Esophagus squamous epithelium (tissue), 5 donors: Measurements from ENCODE around the gene NPLOC4. TPM values are rescaled to one million over a fixed set of nuclear protein-coding genes. Genes with fewer than 3 reads are reported as not detected.

Source experiments
- DNase-seq: peaks from one replicate; lab custom pipeline; 2025; lab: John Stamatoyannopoulos, UW
- H3K27ac ChIP-seq, 4 donors: fragments of 200-600 bp; sonication (generic); one replicate each; pipeline ENCODE4 v1.5.1; 2016 to 2019; ENCODE audit warnings: mild to moderate bottlenecking in 1 of 4
- H3K27me3 ChIP-seq, 4 donors: fragments of 200-600 bp; sonication (generic); 1 replicate in 3 of 4; 2 replicates in 1 of 4; pipeline versions ENCODE4 v1.5.1 to v1.6.0; 2017 to 2021; ENCODE audit warnings: antibody characterized with exemption in 1 of 4
- H3K36me3 ChIP-seq, 3 donors: fragments of 200-600 bp; sonication (generic); one replicate each; pipeline ENCODE4 v1.5.1; 2016 to 2019
- H3K4me1 ChIP-seq, 3 donors: fragments of 200-600 bp; sonication (generic); one replicate each; pipeline ENCODE4 v1.5.1; 2017 to 2019
- H3K4me3 ChIP-seq, 4 donors: fragments of 200-600 bp; sonication (generic); 1 replicate in 3 of 4; 2 replicates in 1 of 4; pipeline ENCODE4 v1.5.1; 2016 to 2019; ENCODE audit warnings: mild to moderate bottlenecking in 2 of 4, moderate library complexity in 1 of 4
- H3K9me3 ChIP-seq, 3 donors: fragments of 200-600 bp; sonication (generic); one replicate each; pipeline ENCODE4 v1.5.1; 2016 to 2019
- POLR2A ChIP-seq, 4 donors: fragments of 450-650 bp; IDR thresholded peaks; one replicate each; pipeline ENCODE4 v1.6.1; 2017; ENCODE audit warnings: antibody characterized with exemption in 4 of 4, mild to moderate bottlenecking in 4 of 4, moderate library complexity in 3 of 4
- WGBS, 2 donors: methylation state at CpG; one replicate each; pipeline ENCODE4 v1.1.5; 2018; 5-methylcytosine and 5-hydroxymethylcytosine counted together
- intact Hi-C: fragments of 100-400 bp; cut with DNase I; formaldehyde crosslinking; loops from one replicate; pipeline ENCODE4 v1.15.0; 2022
- total RNA-seq, 4 donors: library from RNA; depleted of rRNA; stranded (reverse); fragments of >200 nt; gene quantifications; one replicate each; pipeline ENCODE4 v1.1.0, GENCODE V29; 2016
- TF ChIP-seq, protein P1 (sequence below), 6 experiments: fragments of 450-650 bp in 4 of 6; fragments of 200-600 bp in 2 of 6; sonication (generic) in 2 of 6; IDR thresholded peaks; one replicate each; pipeline ENCODE4 v1.5.1; 2016 to 2019; ENCODE audit warnings: antibody characterized with exemption in 6 of 6, mild to moderate bottlenecking in 4 of 6, moderate library complexity in 4 of 6
- donor health status: DM: yes; HTN: yes; CAD: no.

Gene NPLOC4
- total RNA-seq, 4 donors from 2014 or later: 49.0 to 80.9 (median 62.4) TPM

DNA sequence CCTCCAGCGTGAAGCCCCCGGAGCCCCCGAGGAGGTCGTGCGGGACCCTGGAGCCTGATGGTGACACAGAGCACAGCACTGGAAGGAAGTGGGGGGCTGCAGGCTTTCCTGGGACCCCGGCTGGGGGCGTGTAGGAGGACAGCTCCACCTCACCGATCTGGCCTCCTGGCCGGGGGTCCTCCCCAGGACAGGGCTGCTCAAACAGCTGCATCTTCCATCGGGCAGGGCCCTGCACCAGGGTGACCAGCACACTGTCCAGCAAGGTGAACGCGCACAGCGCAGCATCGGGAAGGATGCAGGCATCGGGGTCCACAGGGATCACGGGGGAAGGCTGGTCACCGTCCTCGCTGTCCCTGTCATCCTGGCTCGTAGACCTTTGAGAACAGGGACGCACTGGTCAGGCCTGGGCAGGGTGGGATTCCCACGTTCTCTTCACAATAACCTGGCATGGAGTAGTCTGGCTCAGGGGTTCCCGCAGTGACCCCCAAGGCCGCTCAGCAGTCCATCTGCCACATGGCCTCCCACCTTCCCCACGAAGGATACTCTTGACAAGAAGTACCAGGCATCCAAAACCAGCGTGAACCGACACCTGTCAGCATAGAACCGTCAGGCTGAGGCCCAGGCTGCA, 86.0 kb downstream of the NPLOC4 start:
- Histone ChIP-seq H3K36me3 (peaks cover 12 to 51% (median 20%) of the 10 kb centered on the region in 3 donors), H3K4me1 (peaks cover 15 to 38% (median 21%) of the 10 kb centered on the region in 3 donors), H3K27ac (peak overlapping the region in 2 of 4 donors; percentile 86 to 91), H3K27me3 (no peaks in the 10 kb centered on the region), H3K9me3 (no peaks in the 10 kb centered on the region), H3K4me3 (peak overlapping the region; percentile 89 to 100 (median 96))
- TF ChIP-seq POLR2A (IDR thresholded peaks at IDR 0.05): no peak
- TF ChIP-seq, protein P1, sequence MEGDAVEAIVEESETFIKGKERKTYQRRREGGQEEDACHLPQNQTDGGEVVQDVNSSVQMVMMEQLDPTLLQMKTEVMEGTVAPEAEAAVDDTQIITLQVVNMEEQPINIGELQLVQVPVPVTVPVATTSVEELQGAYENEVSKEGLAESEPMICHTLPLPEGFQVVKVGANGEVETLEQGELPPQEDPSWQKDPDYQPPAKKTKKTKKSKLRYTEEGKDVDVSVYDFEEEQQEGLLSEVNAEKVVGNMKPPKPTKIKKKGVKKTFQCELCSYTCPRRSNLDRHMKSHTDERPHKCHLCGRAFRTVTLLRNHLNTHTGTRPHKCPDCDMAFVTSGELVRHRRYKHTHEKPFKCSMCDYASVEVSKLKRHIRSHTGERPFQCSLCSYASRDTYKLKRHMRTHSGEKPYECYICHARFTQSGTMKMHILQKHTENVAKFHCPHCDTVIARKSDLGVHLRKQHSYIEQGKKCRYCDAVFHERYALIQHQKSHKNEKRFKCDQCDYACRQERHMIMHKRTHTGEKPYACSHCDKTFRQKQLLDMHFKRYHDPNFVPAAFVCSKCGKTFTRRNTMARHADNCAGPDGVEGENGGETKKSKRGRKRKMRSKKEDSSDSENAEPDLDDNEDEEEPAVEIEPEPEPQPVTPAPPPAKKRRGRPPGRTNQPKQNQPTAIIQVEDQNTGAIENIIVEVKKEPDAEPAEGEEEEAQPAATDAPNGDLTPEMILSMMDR (IDR thresholded peaks at IDR 0.05): no peak
- WGBS, 2 donors: 80% methylated on average over 1 of the region's 27 CpGs
- intact Hi-C loops: no loop called here
- DNase-seq: no peak

DNA sequence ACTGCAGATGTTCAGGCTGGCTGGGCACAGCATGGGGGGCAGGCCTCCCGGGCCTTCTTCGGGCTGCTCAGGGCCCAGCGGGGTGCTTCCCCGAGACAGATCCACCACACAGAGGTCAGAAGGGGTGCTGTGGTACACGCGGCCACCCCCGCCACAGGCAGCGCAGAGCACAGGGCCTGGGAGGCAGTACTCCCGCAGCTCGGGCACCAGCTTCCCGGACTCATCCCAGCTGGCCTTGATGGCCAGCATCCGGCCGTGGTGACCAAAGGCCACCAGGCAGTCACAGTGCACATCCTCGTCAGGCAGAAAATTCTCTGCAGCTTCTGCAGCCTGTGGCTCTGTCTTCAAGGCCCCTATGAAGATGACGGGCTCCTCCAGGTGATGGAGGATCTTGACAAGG, 86.6 kb downstream of the NPLOC4 start:
- H3K36me3 ChIP-seq: peaks cover 15 to 57% (median 25%) of the 10 kb centered on the region in 3 donors
- H3K9me3 ChIP-seq: no peaks in the 10 kb centered on the region
- no peaks in the 10 kb centered on the region for H3K27me3 ChIP-seq
- peaks cover 15 to 38% (median 21%) of the 10 kb centered on the region in 3 donors for H3K4me1 ChIP-seq
- intact Hi-C loops: no loop called here
- no peak overlapping the region for H3K27ac ChIP-seq
- no peak overlapping the region for H3K4me3 ChIP-seq
- no peak for DNase-seq
- 90% methylated on average over 2 of the region's 15 CpGs; no CpG with 5 or more reads in 1 of the 2 donors for WGBS, 2 donors
- TF ChIP-seq, protein P1 (IDR thresholded peaks at IDR 0.05): no peak
- TF ChIP-seq POLR2A (IDR thresholded peaks at IDR 0.05): no peak

DNA sequence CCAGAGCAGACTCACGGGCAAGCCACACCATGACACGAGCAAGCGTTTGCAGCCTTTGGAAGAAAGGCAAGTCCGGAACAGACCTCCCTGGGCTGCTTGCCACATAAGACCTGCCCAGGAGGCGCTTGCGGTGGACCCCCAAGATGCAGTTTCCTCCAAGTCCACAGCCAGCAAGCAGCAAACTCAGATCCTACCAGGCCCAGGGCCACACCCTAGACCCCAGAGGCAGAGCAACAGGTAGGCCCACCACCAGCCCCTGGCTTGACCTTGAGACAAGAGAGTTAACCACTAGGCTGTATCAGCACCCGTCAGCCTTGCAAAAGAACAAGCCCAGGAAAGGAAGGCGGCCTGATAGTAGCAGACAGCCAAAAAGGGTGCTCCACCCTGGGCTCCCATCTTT, 87.1 kb downstream of the NPLOC4 start:
- TF ChIP-seq, protein P1 (IDR thresholded peaks at IDR 0.05): no peak
- no peak for TF ChIP-seq POLR2A (IDR thresholded peaks at IDR 0.05)
- H3K4me3 ChIP-seq: no peak overlapping the region
- no peak overlapping the region for H3K27ac ChIP-seq
- no peaks in the 10 kb centered on the region for H3K9me3 ChIP-seq
- no peaks in the 10 kb centered on the region for H3K27me3 ChIP-seq
- intact Hi-C loops: no loop called here
- DNase-seq: no peak
- peaks cover 15 to 38% (median 21%) of the 10 kb centered on the region in 3 donors for H3K4me1 ChIP-seq
- H3K36me3 ChIP-seq: peaks cover 16 to 62% (median 25%) of the 10 kb centered on the region in 3 donors
- WGBS, 2 donors: 100% methylated on average over 1 of the region's 8 CpGs; no CpG with 5 or more reads in 1 of the 2 donors

DNA sequence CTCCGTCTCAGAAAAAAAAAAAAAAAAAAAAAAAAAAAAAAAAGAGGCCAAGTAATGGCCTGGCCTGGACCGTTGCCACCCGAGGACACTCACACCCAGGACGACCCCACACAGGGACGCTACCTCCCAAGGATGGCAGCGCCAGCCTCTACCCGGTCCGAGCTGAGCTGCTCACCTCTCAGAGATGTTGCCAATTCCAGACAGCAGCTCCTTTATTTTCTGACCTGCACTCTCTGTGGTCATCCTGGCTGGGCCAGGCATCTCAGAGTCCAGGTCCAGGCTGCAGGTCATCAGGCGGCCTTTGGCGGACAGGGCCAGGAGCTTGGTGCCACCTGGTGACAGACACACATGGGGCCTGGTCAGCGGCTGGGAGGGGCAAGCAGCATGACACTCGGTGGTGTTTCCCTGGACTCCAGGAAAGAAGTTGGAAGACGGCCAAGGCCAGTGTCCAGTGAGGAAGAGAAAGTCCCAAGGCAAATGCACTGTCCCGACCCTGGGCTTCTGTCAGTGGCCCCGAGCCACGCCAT, 87.8 kb downstream of the NPLOC4 start:
- 74 to 94% methylated on average over 8 to 11 of the region's 16 CpGs for whole genome bisulfite sequencing, 2 donors
- Histone ChIP-seq H3K36me3 (peaks cover 16 to 69% (median 25%) of the 10 kb centered on the region in 3 donors), H3K4me1 (peaks cover 15 to 33% (median 19%) of the 10 kb centered on the region in 3 donors), H3K27ac (no peak overlapping the region), H3K9me3 (no peaks in the 10 kb centered on the region), H3K4me3 (no peak overlapping the region), H3K27me3 (no peaks in the 10 kb centered on the region)
- no peak for DNase-seq
- intact Hi-C loops: no loop called here
- TF ChIP-seq POLR2A (IDR thresholded peaks at IDR 0.05): no peak
- TF ChIP-seq, protein P1 (IDR thresholded peaks at IDR 0.05): no peak

DNA sequence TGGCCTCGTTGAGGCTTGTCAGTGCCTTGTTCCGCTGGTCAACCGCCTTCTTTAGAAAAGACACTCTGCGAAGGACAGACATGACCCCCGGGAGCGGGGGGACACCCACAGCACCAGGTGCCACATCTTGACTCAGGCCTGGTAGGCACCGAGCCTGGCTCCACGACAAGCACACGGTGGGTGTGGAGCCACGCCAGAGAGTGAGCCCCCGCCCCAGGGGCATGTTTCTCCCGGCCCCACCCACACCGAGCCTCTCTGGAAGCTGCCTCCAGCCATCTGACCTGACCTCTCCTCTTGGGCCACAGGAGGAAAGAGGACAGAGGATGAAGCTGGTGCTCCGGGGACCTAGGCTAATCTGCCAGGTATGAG, 89.3 kb downstream of the NPLOC4 start:
- Histone ChIP-seq H3K9me3 (no peaks in the 10 kb centered on the region), H3K4me3 (no peak overlapping the region), H3K4me1 (peaks cover 7 to 20% (median 9%) of the 10 kb centered on the region in 3 donors), H3K27me3 (no peaks in the 10 kb centered on the region), H3K27ac (no peak overlapping the region), H3K36me3 (peaks cover 16 to 84% (median 25%) of the 10 kb centered on the region in 3 donors)
- intact Hi-C loops: no loop called here
- TF ChIP-seq, protein P1 (IDR thresholded peaks at IDR 0.05): no peak
- no peak for TF ChIP-seq POLR2A (IDR thresholded peaks at IDR 0.05)
- no peak for DNase-seq
- 60 to 83% methylated on average over 2 of the region's 14 CpGs for WGBS, 2 donors
